ENCODE results near the gene IPO5. TPM values are rescaled to one million over a fixed set of nuclear protein-coding genes. Genes with fewer than 3 reads are reported as not detected.

The IPO5 gene
- total RNA-seq, 1 donor from 2014 or later: 727 TPM

GRCh38 chr13:97982286-97982685 is 28.8 kb downstream of the IPO5 start:
- Histone ChIP-seq H3K9me3 (ENCODE audit: low read depth) (no peaks in the 10 kb centered on the region), H3K27me3 (no peaks in the 10 kb centered on the region), H2AFZ (replicated peaks) (no peak overlapping the region), H3F3A (ENCODE audit: low read depth) (peaks cover 20% of the 10 kb centered on the region), H3K4me3 (no peak overlapping the region), H4K20me1 (ENCODE audit: low read depth) (peaks cover 42% of the 10 kb centered on the region), H3K79me2 (ENCODE audit: low read depth) (peaks cover 96% of the 10 kb centered on the region), H3K27ac (no peak overlapping the region), H3K4me1 (peaks cover 11% of the 10 kb centered on the region), H3K9ac (no peak overlapping the region), H3K36me3 (peaks cover 43% of the 10 kb centered on the region), H3K4me2 (no peak overlapping the region)
- TF ChIP-seq EZH2 (IDR thresholded peaks at IDR 0.05): no peak
- TF ChIP-seq CTCF (IDR thresholded peaks at IDR 0.05): no peak
- TF ChIP-seq EZH2phosphoT487 (IDR thresholded peaks at IDR 0.05): no peak
- no peak overlapping the region for H3K4me3 Mint-ChIP-seq
- DNase-seq (ENCODE audit: low spot score): no peak
- no peak overlapping the region for H3K27ac Mint-ChIP-seq
- H3K4me1 Mint-ChIP-seq: peaks cover 25% of the 10 kb centered on the region
- H3K36me3 Mint-ChIP-seq: peaks cover 21% of the 10 kb centered on the region
- no peaks in the 10 kb centered on the region for H3K9me3 Mint-ChIP-seq
- no peaks in the 10 kb centered on the region for H3K27me3 Mint-ChIP-seq (ENCODE audit: insufficient read depth, low read depth)

GRCh38 chr13:97986835-97987234 is 33.4 kb downstream of the IPO5 start:
- TF ChIP-seq EZH2 (IDR thresholded peaks at IDR 0.05) (no peak), CTCF (IDR thresholded peaks at IDR 0.05) (no peak), EZH2phosphoT487 (IDR thresholded peaks at IDR 0.05) (no peak)
- H3K4me3 Mint-ChIP-seq: no peak overlapping the region
- peaks cover 34% of the 10 kb centered on the region for H3K36me3 Mint-ChIP-seq
- H3K4me3 ChIP-seq: no peak overlapping the region
- no peak overlapping the region for H3K4me2 ChIP-seq
- H3K27me3 ChIP-seq: no peaks in the 10 kb centered on the region
- peaks cover 4% of the 10 kb centered on the region for H3F3A ChIP-seq (ENCODE audit: low read depth)
- no peaks in the 10 kb centered on the region for H3K9me3 ChIP-seq (ENCODE audit: low read depth)
- H3K9ac ChIP-seq: no peak overlapping the region
- no peaks in the 10 kb centered on the region for H3K27me3 Mint-ChIP-seq (ENCODE audit: insufficient read depth, low read depth)
- peaks cover 63% of the 10 kb centered on the region for H3K79me2 ChIP-seq (ENCODE audit: low read depth)
- no peaks in the 10 kb centered on the region for H3K9me3 Mint-ChIP-seq
- peaks cover 10% of the 10 kb centered on the region for H4K20me1 ChIP-seq (ENCODE audit: low read depth)
- no peak for DNase-seq (ENCODE audit: low spot score)
- H3K27ac Mint-ChIP-seq: no peak overlapping the region
- H2AFZ ChIP-seq (replicated peaks): no peak overlapping the region
- H3K36me3 ChIP-seq: peaks cover 70% of the 10 kb centered on the region
- H3K27ac ChIP-seq: no peak overlapping the region
- no peaks in the 10 kb centered on the region for H3K4me1 Mint-ChIP-seq
- H3K4me1 ChIP-seq: no peaks in the 10 kb centered on the region

GRCh38 chr13:97999653-98000052 is 46.2 kb downstream of the IPO5 start:
- Mint-ChIP-seq H3K4me3 (no peak overlapping the region), H3K27ac (no peak overlapping the region), H3K9me3 (no peaks in the 10 kb centered on the region), H3K36me3 (peaks cover 52% of the 10 kb centered on the region), H3K27me3 (ENCODE audit: insufficient read depth, low read depth) (no peaks in the 10 kb centered on the region), H3K4me1 (no peaks in the 10 kb centered on the region)
- Histone ChIP-seq H3K9ac (no peak overlapping the region), H4K20me1 (ENCODE audit: low read depth) (no peaks in the 10 kb centered on the region), H3K79me2 (ENCODE audit: low read depth) (peaks cover 5% of the 10 kb centered on the region), H3K36me3 (peaks cover 45% of the 10 kb centered on the region), H3K4me1 (no peaks in the 10 kb centered on the region), H2AFZ (replicated peaks) (no peak overlapping the region), H3K27ac (no peak overlapping the region), H3F3A (ENCODE audit: low read depth) (peaks cover 6% of the 10 kb centered on the region), H3K9me3 (ENCODE audit: low read depth) (no peaks in the 10 kb centered on the region), H3K4me2 (no peak overlapping the region), H3K4me3 (no peak overlapping the region), H3K27me3 (no peaks in the 10 kb centered on the region)
- DNase-seq (ENCODE audit: low spot score): no peak
- no peak for TF ChIP-seq CTCF (IDR thresholded peaks at IDR 0.05)
- no peak for TF ChIP-seq EZH2phosphoT487 (IDR thresholded peaks at IDR 0.05)
- no peak for TF ChIP-seq EZH2 (IDR thresholded peaks at IDR 0.05)

Data from neural progenitor cell (in vitro differentiated cells).